ENCODE results near the gene NT5DC1. TPM values are rescaled to one million over a fixed set of nuclear protein-coding genes. Genes with fewer than 3 reads are reported as not detected.

The NT5DC1 gene
- total and polyA plus RNA-seq, 2 experiments from 2014 or later = 27.0 to 29.8 TPM

- Histone ChIP-seq H4K20me1 (replicated peaks; ENCODE audit: insufficient read depth) (no peaks in the 10 kb centered on the region), H3F3A (replicated peaks; ENCODE audit: low read depth) (no peaks in the 10 kb centered on the region), H3K4me3 (no peak overlapping the region), H3K27ac (ENCODE audit: low read depth) (no peak overlapping the region), H2AFZ (no peak overlapping the region), H3K9me2 (ENCODE audit: insufficient read depth) (no peaks in the 10 kb centered on the region), H3K4me2 (no peak overlapping the region), H3K27me3 (ENCODE audit: insufficient read depth) (no peaks in the 10 kb centered on the region), H3K36me3 (ENCODE audit: insufficient read depth) (no peaks in the 10 kb centered on the region), H3K79me2 (replicated peaks; ENCODE audit: insufficient read depth) (no peaks in the 10 kb centered on the region), H3K4me1 (ENCODE audit: insufficient read depth) (0 out of 2 replicates have a peak, but pooled peaks cover 6% of the 10 kb centered on the region)
- H3K4me3 Mint-ChIP-seq = no peak overlapping the region
- TF ChIP-seq, protein P1, sequence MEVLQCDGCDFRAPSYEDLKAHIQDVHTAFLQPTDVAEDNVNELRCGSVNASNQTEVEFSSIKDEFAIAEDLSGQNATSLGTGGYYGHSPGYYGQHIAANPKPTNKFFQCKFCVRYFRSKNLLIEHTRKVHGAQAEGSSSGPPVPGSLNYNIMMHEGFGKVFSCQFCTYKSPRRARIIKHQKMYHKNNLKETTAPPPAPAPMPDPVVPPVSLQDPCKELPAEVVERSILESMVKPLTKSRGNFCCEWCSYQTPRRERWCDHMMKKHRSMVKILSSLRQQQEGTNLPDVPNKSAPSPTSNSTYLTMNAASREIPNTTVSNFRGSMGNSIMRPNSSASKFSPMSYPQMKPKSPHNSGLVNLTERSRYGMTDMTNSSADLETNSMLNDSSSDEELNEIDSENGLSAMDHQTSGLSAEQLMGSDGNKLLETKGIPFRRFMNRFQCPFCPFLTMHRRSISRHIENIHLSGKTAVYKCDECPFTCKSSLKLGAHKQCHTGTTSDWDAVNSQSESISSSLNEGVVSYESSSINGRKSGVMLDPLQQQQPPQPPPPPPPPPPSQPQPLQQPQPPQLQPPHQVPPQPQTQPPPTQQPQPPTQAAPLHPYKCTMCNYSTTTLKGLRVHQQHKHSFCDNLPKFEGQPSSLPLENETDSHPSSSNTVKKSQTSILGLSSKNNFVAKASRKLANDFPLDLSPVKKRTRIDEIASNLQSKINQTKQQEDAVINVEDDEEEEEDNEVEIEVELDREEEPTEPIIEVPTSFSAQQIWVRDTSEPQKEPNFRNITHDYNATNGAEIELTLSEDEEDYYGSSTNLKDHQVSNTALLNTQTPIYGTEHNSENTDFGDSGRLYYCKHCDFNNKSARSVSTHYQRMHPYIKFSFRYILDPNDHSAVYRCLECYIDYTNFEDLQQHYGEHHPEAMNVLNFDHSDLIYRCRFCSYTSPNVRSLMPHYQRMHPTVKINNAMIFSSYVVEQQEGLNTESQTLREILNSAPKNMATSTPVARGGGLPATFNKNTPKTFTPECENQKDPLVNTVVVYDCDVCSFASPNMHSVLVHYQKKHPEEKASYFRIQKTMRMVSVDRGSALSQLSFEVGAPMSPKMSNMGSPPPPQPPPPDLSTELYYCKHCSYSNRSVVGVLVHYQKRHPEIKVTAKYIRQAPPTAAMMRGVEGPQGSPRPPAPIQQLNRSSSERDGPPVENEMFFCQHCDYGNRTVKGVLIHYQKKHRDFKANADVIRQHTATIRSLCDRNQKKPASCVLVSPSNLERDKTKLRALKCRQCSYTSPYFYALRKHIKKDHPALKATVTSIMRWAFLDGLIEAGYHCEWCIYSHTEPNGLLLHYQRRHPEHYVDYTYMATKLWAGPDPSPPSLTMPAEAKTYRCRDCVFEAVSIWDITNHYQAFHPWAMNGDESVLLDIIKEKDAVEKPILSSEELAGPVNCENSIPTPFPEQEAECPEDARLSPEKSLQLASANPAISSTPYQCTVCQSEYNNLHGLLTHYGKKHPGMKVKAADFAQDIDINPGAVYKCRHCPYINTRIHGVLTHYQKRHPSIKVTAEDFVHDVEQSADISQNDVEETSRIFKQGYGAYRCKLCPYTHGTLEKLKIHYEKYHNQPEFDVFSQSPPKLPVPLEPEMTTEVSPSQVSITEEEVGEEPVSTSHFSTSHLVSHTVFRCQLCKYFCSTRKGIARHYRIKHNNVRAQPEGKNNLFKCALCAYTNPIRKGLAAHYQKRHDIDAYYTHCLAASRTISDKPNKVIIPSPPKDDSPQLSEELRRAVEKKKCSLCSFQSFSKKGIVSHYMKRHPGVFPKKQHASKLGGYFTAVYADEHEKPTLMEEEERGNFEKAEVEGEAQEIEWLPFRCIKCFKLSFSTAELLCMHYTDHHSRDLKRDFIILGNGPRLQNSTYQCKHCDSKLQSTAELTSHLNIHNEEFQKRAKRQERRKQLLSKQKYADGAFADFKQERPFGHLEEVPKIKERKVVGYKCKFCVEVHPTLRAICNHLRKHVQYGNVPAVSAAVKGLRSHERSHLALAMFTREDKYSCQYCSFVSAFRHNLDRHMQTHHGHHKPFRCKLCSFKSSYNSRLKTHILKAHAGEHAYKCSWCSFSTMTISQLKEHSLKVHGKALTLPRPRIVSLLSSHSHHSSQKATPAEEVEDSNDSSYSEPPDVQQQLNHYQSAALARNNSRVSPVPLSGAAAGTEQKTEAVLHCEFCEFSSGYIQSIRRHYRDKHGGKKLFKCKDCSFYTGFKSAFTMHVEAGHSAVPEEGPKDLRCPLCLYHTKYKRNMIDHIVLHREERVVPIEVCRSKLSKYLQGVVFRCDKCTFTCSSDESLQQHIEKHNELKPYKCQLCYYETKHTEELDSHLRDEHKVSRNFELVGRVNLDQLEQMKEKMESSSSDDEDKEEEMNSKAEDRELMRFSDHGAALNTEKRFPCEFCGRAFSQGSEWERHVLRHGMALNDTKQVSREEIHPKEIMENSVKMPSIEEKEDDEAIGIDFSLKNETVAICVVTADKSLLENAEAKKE (CRISPR knock-in tag; IDR thresholded peaks at IDR 0.05) = no peak
- TF ChIP-seq ETS1 (IDR thresholded peaks at IDR 0.05) (no peak), POLR2AphosphoS5 (IDR thresholded peaks at IDR 0.05; ENCODE audit: low read depth) (no peak), ZNF114 (CRISPR knock-in tag; IDR thresholded peaks at IDR 0.05) (no peak), JUNB (IDR thresholded peaks at IDR 0.05; ENCODE audit: unreplicated experiment) (no peak), NANOG (IDR thresholded peaks at IDR 0.05; ENCODE audit: borderline replicate concordance) (no peak), ZNF331 (CRISPR knock-in tag; IDR thresholded peaks at IDR 0.05; ENCODE audit: low read depth) (no peak), EZH2phosphoT487 (IDR thresholded peaks at IDR 0.05; ENCODE audit: unreplicated experiment) (no peak), CREB1 (CRISPR knock-in tag; IDR thresholded peaks at IDR 0.05; ENCODE audit: low read depth) (no peak), STAT1 (IDR thresholded peaks at IDR 0.05; ENCODE audit: unreplicated experiment) (no peak), EZH2 (IDR thresholded peaks at IDR 0.05; ENCODE audit: low read depth, unreplicated experiment) (no peak)
- TF ChIP-seq, protein P2, sequence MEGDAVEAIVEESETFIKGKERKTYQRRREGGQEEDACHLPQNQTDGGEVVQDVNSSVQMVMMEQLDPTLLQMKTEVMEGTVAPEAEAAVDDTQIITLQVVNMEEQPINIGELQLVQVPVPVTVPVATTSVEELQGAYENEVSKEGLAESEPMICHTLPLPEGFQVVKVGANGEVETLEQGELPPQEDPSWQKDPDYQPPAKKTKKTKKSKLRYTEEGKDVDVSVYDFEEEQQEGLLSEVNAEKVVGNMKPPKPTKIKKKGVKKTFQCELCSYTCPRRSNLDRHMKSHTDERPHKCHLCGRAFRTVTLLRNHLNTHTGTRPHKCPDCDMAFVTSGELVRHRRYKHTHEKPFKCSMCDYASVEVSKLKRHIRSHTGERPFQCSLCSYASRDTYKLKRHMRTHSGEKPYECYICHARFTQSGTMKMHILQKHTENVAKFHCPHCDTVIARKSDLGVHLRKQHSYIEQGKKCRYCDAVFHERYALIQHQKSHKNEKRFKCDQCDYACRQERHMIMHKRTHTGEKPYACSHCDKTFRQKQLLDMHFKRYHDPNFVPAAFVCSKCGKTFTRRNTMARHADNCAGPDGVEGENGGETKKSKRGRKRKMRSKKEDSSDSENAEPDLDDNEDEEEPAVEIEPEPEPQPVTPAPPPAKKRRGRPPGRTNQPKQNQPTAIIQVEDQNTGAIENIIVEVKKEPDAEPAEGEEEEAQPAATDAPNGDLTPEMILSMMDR (conservative IDR thresholded peaks at IDR 0.05; ENCODE audit: low read depth in 2 of 2) = no peak
- TF ChIP-seq, protein P3, sequence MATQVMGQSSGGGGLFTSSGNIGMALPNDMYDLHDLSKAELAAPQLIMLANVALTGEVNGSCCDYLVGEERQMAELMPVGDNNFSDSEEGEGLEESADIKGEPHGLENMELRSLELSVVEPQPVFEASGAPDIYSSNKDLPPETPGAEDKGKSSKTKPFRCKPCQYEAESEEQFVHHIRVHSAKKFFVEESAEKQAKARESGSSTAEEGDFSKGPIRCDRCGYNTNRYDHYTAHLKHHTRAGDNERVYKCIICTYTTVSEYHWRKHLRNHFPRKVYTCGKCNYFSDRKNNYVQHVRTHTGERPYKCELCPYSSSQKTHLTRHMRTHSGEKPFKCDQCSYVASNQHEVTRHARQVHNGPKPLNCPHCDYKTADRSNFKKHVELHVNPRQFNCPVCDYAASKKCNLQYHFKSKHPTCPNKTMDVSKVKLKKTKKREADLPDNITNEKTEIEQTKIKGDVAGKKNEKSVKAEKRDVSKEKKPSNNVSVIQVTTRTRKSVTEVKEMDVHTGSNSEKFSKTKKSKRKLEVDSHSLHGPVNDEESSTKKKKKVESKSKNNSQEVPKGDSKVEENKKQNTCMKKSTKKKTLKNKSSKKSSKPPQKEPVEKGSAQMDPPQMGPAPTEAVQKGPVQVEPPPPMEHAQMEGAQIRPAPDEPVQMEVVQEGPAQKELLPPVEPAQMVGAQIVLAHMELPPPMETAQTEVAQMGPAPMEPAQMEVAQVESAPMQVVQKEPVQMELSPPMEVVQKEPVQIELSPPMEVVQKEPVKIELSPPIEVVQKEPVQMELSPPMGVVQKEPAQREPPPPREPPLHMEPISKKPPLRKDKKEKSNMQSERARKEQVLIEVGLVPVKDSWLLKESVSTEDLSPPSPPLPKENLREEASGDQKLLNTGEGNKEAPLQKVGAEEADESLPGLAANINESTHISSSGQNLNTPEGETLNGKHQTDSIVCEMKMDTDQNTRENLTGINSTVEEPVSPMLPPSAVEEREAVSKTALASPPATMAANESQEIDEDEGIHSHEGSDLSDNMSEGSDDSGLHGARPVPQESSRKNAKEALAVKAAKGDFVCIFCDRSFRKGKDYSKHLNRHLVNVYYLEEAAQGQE (IDR thresholded peaks at IDR 0.05; ENCODE audit: unreplicated experiment) = no peak
- peaks cover 9% of the 10 kb centered on the region; the same call in 2 of the 3 replicates for H3K9me3 Mint-ChIP-seq
- no peak for DNase-seq (ENCODE audit: low spot score)
- H3K36me3 Mint-ChIP-seq (ENCODE audit: low read depth) = peaks cover 16% of the 10 kb centered on the region; the same call in 2 of the 3 replicates
- H3K27ac Mint-ChIP-seq = no peak overlapping the region
- H3K27me3 Mint-ChIP-seq (ENCODE audit: insufficient read depth, low read depth, poor library complexity) = no peaks in the 10 kb centered on the region
- ATAC-seq = no peak
- H3K4me1 Mint-ChIP-seq = peaks cover 8% of the 10 kb centered on the region; the same call in 2 of the 3 replicates
Observed at GRCh38 chr6:116173928-116174327, 73.3 kb downstream of the NT5DC1 start.

All from GM23338 (cell line).